Kidney epithelial cell (primary cell): Measurements from ENCODE around the gene JKAMP. TPM values are rescaled to one million over a fixed set of nuclear protein-coding genes. Genes with fewer than 3 reads are reported as not detected.
"Not testable (repeated sequence)": the region's sequence is repeated elsewhere in the genome, so short reads cannot be mapped to it uniquely, and the experiment has no call there.

Experiments
- DNase-seq: peaks from one replicate; pipeline ENCODE4 v3.0.0-alpha.2; 2010; ENCODE audit warnings: low read depth
- H3K27me3 ChIP-seq: 2 replicates; pipeline ENCODE4 v1.6.0; 2011; ENCODE audit warnings: low read length; ENCODE audit not compliant: control insufficient read depth, insufficient read depth
- H3K36me3 ChIP-seq: 2 replicates; pipeline ENCODE4 v1.5.1; 2011; ENCODE audit warnings: low read length; ENCODE audit not compliant: control insufficient read depth, insufficient read depth
- H3K4me3 ChIP-seq: 2 replicates; pipeline ENCODE4 v1.5.1; 2011; ENCODE audit warnings: low read depth, mild to moderate bottlenecking, control low read depth, low read length
- total RNA-seq: library from RNA; depleted of rRNA; stranded (reverse); fragments of >200 nt; gene quantifications from 2 replicates; pipeline ENCODE4 v1.2.3, GENCODE V29; 2015
- TF ChIP-seq, protein P1 (sequence below): IDR thresholded peaks from 2 replicates; pipeline ENCODE4 v1.5.1; 2011; ENCODE audit warnings: mild to moderate bottlenecking, moderate library complexity, low read length, control low read depth, inconsistent platforms; ENCODE audit not compliant: insufficient read depth, poor library complexity, severe bottlenecking

Gene JKAMP, protein sequence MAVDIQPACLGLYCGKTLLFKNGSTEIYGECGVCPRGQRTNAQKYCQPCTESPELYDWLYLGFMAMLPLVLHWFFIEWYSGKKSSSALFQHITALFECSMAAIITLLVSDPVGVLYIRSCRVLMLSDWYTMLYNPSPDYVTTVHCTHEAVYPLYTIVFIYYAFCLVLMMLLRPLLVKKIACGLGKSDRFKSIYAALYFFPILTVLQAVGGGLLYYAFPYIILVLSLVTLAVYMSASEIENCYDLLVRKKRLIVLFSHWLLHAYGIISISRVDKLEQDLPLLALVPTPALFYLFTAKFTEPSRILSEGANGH
- total RNA-seq: 56.9 and 66.7 TPM in 2 replicates

DNA sequence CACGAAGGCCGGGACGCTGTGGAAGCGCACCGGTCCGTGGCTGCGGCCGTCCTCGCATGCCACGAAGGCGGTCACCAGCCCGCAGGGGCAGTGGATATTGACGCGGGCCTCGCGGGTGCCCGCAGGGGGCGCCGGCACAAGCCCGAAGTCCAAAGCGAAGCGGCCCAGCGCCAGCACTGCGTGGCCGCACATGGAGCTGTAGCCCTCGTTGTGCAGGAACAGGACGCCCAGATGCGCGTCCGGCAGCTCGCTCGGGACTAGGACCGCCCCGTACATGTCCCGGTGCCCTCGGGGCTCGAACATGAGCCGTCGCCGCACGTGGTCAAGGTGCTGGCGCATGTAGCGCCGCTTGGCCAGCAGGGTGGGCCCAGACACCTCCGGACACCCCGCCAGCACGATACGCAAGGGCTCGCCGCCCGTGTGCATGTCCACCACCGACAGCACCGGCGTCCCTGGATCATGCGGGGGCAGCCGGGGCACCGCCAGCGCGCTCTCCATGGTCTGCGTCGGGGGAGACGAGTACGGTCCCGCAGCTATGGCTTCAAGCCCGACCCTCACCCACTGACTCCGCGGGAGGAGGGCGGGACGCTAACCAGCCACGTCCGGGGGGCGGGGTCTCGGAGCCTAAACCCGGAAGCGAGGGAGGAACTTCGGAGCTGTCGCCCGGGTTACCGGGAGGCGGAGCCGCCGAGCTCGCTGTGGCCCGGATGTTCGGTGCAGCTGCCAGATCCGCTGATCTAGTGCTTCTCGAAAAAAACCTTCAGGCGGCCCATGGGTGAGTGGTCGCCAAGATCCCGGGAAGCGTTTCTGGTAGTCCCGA is at the start of gene JKAMP, which contains the start of gene L3HYPDH:
JKAMP (plus strand) TSS at position 699 of the 820 bp plus-strand sequence; CDS start at position 772, 73 bp downstream.
L3HYPDH (minus strand) TSS at position 590 of the 820 bp plus-strand sequence; CDS start at position 498, 92 bp downstream.
- no peaks in the 10 kb centered on the region for H3K36me3 ChIP-seq
- TF ChIP-seq, protein P1, sequence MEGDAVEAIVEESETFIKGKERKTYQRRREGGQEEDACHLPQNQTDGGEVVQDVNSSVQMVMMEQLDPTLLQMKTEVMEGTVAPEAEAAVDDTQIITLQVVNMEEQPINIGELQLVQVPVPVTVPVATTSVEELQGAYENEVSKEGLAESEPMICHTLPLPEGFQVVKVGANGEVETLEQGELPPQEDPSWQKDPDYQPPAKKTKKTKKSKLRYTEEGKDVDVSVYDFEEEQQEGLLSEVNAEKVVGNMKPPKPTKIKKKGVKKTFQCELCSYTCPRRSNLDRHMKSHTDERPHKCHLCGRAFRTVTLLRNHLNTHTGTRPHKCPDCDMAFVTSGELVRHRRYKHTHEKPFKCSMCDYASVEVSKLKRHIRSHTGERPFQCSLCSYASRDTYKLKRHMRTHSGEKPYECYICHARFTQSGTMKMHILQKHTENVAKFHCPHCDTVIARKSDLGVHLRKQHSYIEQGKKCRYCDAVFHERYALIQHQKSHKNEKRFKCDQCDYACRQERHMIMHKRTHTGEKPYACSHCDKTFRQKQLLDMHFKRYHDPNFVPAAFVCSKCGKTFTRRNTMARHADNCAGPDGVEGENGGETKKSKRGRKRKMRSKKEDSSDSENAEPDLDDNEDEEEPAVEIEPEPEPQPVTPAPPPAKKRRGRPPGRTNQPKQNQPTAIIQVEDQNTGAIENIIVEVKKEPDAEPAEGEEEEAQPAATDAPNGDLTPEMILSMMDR: peak; percentile 40
- peak; percentile 75 for DNase-seq

DNA sequence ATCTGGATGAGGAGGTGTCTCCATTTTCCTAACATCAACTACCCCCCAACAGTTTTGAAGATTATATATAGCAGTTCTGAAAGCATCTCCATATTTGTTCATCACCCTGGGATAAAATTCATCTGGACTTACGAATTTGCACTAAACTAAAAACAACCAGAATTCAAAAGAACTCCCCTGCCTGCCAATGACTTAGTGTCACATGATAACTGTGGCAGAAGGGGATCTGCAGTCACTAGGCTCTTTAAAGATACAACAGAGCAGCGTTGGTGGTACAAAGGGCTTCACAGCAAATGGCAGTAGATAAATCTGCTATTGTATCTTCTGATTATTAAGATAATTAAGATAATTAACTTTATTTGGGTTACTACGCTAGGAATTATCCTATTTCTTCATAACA is 49.2 kb upstream of the JKAMP start:
- DNase-seq: no peak
- Histone ChIP-seq H3K36me3 (no peaks in the 10 kb centered on the region), H3K4me3 (no peak overlapping the region), H3K27me3 (no peaks in the 10 kb centered on the region)
- TF ChIP-seq, protein P1: no peak

More for the DNA sequence above, at the start of gene JKAMP, which contains the start of gene L3HYPDH:
- no peaks in the 10 kb centered on the region for H3K27me3 ChIP-seq
- H3K4me3 ChIP-seq: peak within 1 kb of the TSS; percentile 83

DNA sequence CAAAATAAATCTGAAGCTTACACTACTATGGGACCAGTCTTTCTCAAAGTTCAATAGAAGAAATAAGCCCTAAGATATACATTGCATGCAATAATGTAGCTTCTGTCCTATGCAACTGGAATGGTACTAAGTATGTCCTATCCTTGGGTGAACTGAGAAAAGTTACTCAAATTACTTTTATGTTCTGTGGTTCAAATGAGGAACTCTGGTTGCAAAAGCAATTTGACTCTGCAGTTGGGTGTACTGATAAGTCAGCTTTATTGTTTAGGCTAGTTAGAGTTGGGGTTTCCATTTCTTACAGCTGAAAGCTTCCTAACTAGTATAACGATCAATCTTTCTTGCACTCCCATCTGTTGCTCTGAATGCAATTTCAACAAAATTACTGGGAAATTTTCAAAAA is 48.3 kb upstream of the JKAMP start:
- Histone ChIP-seq H3K36me3 (no peaks in the 10 kb centered on the region), H3K4me3 (no peak overlapping the region), H3K27me3 (no peaks in the 10 kb centered on the region)
- no peak for DNase-seq
- TF ChIP-seq, protein P1: no peak

DNA sequence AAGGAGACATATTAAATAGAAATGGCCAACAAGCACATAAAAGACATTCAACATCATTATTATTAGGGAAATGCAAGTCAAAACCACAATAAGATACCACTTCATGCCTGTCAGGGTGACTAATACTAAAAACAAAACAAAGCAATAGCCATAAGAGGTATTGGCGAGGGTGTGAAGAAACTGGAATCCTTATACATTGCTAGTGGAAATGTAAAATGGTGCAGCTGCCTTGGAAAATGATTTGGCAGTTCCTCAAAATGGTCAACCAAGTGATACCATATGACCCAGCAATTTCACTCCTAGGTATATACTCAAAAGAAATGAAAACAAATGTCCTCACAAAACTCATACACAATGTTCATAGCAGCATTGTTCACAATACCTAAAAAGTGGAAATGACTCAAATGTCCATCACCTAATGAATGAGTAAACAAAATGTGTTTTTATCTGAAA is 46.1 kb upstream of the JKAMP start:
- TF ChIP-seq, protein P1: no peak
- no peak for DNase-seq
- Histone ChIP-seq H3K27me3 (no peaks in the 10 kb centered on the region), H3K36me3 (no peaks in the 10 kb centered on the region), H3K4me3 (no peak overlapping the region)

DNA sequence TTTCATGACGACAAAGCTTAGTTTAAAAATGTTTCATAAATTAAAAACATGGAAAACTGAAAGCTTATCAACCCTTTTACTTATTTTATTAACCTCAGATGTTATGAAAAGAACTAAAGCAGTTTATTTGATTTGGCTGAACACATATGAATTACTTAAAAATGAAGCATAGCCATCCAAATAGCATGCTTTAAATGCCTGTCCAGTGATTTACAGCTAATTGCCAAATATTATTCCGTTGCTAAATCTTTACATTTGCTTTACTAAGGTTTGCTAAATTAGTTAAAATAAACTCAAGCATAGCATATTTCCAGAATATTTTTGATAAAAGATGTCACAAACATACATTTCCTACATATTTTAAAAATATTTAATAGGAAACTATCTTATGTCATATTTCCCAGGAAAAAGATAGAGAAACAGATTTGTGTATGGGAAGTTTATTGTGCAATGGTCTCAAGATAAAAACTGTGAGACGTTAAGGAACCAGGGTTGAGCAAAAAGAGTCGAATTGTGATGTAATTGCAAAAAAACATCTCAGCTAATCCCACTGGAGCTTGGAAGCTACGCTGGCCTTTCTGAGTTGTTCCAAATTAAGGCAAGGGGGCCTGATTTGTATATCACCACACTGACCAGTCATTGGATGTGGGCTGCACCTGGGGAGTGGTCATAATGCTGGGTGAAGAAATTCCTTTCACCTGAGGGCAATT is 44.9 kb upstream of the JKAMP start:
- no peak for DNase-seq
- no peaks in the 10 kb centered on the region for H3K27me3 ChIP-seq
- TF ChIP-seq, protein P1: no peak

DNA sequence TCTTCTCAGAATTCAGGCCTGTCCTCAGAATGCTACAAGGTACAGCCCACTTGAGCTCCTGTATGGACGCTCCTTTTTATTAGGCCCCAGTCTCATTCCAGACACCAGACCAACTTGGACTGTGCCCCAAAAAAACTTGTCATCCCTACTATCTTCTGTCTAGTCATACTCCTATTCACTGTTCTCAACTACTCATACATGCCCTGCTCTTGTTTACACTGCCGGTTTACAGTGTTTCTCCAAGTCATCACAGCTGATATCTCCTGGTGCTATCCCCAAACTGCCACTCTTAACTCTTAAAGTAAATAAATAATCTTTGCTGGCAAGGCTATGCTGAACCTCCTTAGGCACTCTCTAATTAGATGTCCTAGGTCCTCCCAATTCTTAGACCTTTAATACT is 35.6 kb upstream of the JKAMP start:
- DNase-seq, H3K36me3 ChIP-seq, H3K4me3 ChIP-seq, H3K27me3 ChIP-seq: not testable (repeated sequence)

More for the DNA sequence above, 44.9 kb upstream of the JKAMP start:
- no peak overlapping the region for H3K4me3 ChIP-seq
- H3K36me3 ChIP-seq: no peaks in the 10 kb centered on the region
